ENCODE measurements around the gene ESRRB.
A peak's percentile ranks its signal among the peaks of the same experiment; 100 is the strongest.

Gene ESRRB

DNA sequence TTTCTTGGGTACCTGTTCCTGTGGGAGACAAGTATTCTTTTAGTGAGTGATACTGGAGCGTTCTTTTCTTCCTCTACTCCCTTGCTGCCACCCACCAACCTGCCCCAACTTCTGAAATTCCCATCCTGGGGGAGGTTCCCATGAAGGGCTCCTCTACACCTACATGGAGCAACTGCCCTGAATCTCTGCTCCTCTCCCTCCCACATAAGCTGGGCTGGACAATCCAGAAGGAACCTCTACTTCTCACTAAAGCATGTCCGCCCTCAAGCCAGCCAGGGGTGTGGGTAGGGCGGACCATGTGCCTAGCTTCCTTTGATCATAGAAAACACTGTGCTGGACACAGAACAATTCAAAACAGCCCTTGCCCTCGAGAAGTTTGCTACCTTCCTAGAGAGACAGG lies 25.9 kb upstream of the ESRRB start:
- DNase-seq, result no peak

DNA sequence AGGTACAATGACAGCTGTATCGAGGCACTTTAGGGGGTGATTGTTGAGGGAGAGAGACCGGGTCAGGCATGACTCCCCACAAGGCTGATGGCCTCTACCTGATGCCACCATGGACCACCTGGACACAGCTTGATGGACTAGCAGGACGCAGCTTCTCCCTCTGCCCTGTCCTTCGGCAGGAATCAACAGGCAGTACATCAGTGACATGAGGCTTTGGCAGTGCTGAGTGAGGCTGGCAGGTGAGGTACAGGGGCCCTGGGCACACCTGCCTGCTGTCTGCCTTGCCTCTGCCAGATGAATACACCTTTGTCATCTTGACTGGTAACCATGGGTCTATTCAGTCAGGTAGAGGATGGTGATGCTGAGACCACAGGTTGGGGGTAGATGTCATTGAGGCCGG lies 25.3 kb upstream of the ESRRB start:
- intact Hi-C loops (cut with DNase I), result no loop called here

More for the DNA sequence above, 25.9 kb upstream of the ESRRB start:
- intact Hi-C loops (cut with DNase I), result no loop called here

GRCh38 chr14:76351941-76352340 lies 24.0 kb upstream of the ESRRB start:
- DNase-seq, result no peak

More for the DNA sequence above, 25.3 kb upstream of the ESRRB start:
- no peak for DNase-seq

GRCh38 chr14:76352639-76353281 lies 23.2 kb upstream of the ESRRB start:
- peak in 40 of 42 donors; percentile 16 to 85 (median 62) for DNase-seq
- intact Hi-C loops (cut with DNase I), result no loop called here

More at GRCh38 chr14:76351941-76352340, 24.0 kb upstream of the ESRRB start:
- intact Hi-C loops (cut with DNase I), result no loop called here

GRCh38 chr14:76354310-76354709 lies 21.6 kb upstream of the ESRRB start:
- DNase-seq, result no peak
- intact Hi-C loops (cut with DNase I), result no loop called here

DNA sequence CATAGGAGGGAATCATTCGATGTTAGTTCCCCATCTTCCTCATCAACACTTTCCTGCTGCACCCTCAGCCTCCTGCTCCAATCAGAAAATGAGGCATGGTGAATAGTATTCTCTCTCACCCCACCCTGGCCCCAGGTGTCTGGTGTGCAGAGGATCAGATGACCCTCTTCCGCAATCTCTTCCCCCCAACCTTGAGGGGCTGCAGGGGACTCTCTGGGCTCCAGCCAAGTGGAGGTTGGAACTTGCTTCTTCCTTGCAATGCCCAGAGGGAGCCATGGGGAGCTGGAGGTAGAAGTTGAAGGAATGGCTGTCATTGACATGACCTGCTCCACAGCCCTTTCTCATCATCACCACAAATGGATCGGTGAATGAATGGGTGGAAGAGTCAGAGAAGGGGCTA lies 20.2 kb upstream of the ESRRB start:
- intact Hi-C loops (cut with DNase I), result no loop called here
- DNase-seq, result no peak

GRCh38 chr14:76371066-76371465 lies 4.9 kb upstream of the ESRRB start:
- DNase-seq, result no peak
- intact Hi-C loops (cut with DNase I), result no loop called here

DNA sequence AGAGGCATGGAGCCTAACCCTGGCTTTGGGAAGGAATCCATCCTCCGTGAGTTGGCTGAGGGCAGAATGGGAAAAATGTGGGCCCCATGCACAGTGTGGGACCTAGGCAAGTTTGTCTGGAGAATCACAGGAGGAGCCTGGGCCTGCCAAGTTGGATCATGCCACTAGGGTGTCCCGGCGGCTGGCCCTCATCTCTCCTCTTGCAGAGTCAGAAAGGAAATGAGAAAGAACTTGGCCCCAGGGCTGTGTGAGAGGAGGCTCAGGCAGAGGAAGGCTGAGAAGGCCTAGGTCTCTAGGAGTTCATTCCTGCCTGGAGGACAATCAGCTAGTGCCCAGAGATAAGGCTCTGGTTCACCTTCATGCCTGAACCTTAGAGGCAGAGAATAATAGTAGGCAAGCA lies 2.5 kb upstream of the ESRRB start:
- intact Hi-C loops (cut with DNase I), result no loop called here
- DNase-seq, result no peak

- peak in 17 of 42 donors; percentile 9 to 71 (median 37) for DNase-seq
- intact Hi-C loops (cut with DNase I), result no loop called here
Measured at GRCh38 chr14:76375484-76375883, 453 bp upstream of the ESRRB start.

GRCh38 chr14:76376409-76376877 lies 506 bp downstream of the ESRRB start:
- intact Hi-C loops (cut with DNase I), result no loop called here
- no peak for DNase-seq

GRCh38 chr14:76376878-76377734 lies 1.2 kb downstream of the ESRRB start:
- intact Hi-C loops (cut with DNase I), result no loop called here
- DNase-seq, result peak in 2 of 42 donors; percentile 15 to 33

DNA sequence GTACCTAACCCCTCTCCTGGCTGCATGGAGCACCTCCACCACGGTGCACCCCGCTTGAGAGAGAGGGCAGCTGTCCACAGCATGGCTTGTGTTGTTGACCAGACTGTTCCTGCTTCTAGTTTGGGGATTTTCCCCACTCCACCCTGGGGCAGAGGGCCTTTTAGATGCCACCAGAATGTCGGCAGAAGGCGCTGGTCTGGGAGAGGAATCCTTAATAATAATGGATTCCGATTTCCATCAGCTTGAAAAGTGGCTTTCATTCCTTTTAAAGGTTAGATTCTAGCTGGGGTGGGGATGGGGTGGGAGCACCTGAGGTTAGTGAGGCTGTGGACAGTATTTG lies 1.8 kb downstream of the ESRRB start:
- intact Hi-C loops (cut with DNase I), result no loop called here
- DNase-seq, result no peak

- intact Hi-C loops (cut with DNase I), result no loop called here
- DNase-seq, result no peak
Measured at GRCh38 chr14:76380991-76381390, 5.1 kb downstream of the ESRRB start.

DNA sequence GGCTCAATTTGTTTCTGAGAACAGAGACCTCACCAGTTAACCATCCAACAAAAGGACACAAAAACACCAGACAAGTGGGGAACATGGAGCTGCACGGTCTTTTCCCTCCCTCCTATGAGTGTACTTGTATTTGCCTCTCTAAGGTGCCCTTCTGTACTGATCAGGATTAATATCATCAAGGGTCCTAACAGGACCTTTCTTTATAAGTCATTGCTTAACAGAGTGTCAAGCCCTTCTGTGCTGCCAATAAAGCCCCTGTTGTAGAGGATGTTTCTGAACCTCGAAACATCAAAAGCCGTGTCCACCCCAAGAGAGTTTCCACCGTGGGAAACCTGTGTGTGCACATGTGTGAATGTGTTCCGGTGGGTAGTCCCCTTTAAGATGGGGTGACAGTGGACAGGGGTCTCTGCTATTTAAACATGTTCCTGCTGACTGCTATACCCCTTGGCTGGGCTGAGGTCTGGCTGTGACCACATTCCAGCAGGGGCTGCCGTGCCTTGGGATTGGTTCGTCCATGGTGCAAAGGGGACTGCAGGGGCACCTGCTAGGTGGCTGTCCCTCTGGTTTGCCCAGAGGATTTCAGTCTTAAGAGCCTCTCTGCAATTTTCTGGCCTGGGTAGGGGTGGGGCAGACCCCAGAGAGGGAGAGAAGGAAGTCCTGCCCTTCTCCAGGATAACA lies 6.0 kb downstream of the ESRRB start:
- intact Hi-C loops (cut with DNase I), result no loop called here
- no peak for DNase-seq

DNA sequence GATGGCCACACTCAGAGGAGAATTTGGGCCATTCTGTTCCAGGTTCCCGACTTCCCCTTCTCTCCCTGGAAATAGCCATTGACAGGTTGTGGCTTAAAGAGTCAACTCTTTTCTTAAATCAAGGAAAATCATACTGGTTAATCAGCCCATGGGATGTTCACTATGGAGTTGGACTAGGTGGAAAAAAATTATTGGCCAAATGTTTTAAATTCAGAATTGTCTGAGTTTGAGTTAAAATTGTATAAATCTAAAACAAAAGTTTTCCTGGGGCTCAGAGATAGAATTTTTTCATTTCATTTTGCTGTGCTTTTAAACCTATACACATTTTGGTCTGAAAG lies 6.5 kb downstream of the ESRRB start:
- intact Hi-C loops (cut with DNase I), result no loop called here
- no peak for DNase-seq

- intact Hi-C loops (cut with DNase I), result no loop called here
- no peak for DNase-seq
Measured at GRCh38 chr14:76385435-76385834, 9.5 kb downstream of the ESRRB start.

DNA sequence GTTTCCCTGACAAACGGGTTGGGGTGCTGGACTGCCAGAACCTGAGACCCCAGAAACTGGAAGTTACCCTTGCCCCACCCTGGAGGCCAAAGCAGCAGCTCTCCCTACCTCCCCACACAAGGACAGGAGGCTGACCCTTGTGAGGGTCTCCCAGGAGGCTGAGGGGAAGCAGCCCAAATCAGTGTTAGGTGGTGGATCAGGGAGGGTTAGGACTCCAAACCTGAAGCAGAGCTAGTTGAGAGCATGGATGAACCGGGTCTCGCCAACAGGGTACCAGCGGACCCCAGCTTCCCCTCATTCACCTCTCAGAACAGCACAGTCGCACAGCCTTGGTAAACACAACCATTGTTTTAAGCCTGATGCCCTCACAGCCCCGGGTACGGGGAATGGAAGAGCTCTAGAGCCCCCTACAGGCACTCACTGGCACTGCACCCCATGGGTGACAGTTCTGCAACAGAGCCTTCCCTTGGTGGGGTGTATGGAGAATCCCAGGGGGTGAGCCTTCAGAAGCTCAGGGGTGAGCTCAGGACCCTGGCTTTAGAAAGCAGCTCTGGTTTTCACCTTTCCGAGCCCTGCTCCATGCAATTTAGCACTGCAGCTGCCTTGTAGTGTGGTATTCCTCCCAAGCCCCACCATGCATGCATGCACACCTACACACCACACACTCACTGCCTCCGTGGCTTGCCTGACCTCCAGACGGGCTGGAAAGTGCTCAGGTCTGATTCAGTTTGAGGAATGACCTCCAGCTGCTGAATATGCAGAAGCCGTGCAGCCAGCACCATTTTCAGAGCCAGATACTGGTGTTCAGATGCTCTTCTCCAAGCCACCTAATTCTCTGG lies 11.2 kb downstream of the ESRRB start:
- DNase-seq, result peak; percentile 55 to 91 (median 82)
- intact Hi-C loops (cut with DNase I), result no loop called here

DNA sequence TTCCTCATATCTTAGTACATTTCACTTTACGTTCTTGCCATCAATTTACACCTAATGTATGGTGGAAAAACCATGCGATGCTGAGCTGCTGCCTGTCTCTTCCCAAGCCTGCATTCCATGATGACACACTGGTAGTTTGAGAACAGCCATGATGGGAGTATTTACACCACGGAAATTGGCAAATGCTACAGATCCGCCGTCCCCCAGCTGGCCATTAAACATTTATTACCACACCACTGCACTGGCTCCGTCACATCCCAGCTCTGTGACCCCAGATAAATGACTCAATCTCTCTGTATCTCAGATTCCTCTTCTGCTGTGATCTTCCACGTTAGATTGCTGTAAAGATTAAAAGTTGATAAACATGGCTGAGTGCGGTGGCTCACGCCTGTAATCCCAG lies 13.9 kb downstream of the ESRRB start:
- DNase-seq, result no peak
- intact Hi-C loops (cut with DNase I), result no loop called here

DNA sequence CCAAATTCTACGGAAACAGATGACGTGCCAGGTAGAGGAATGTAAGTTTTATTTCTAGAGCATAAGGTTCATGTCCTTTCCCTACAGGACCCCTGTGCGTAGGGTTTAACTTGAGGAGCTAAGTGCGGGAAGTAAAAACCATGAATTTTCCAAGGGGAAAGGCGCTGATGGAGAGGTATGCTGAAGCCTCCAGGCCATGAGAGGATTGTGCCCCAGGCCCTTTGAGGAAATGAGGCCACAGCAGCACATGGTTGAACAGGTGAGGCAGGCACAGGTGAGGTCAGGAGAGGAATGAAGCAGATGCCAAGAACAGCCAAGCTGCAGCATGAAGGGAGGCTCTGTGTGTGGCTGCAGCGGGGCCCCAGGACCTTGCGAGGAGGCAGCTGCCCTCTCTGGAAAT lies 14.7 kb downstream of the ESRRB start:
- DNase-seq, result no peak
- intact Hi-C loops (cut with DNase I), result no loop called here
